ENCODE results near the gene SNRPB2.

GRCh38 chr20:16747291-16747811 is 17.5 kb downstream of the SNRPB2 start:
- TF ChIP-seq CTCF (IDR thresholded peaks at IDR 0.05) (no peak), POLR2A (IDR thresholded peaks at IDR 0.05) (no peak), EP300 (IDR thresholded peaks at IDR 0.05) (no peak)
